ENCODE results near the gene GTF2A1L. TPM values are rescaled to one million over a fixed set of nuclear protein-coding genes. Genes with fewer than 3 reads are reported as not detected.

Gene GTF2A1L
- polyA plus RNA-seq, 1 donor from 2014 or later = 0.51 TPM

GRCh38 chr2:48723129-48723528 lies 105.5 kb downstream of the GTF2A1L start:
- H3K36me3 ChIP-seq (ENCODE audit: insufficient read depth, low read length) = no peaks in the 10 kb centered on the region
- H2AFZ ChIP-seq (ENCODE audit: low read depth, low read length) = no peak overlapping the region
- TF ChIP-seq, protein P1, sequence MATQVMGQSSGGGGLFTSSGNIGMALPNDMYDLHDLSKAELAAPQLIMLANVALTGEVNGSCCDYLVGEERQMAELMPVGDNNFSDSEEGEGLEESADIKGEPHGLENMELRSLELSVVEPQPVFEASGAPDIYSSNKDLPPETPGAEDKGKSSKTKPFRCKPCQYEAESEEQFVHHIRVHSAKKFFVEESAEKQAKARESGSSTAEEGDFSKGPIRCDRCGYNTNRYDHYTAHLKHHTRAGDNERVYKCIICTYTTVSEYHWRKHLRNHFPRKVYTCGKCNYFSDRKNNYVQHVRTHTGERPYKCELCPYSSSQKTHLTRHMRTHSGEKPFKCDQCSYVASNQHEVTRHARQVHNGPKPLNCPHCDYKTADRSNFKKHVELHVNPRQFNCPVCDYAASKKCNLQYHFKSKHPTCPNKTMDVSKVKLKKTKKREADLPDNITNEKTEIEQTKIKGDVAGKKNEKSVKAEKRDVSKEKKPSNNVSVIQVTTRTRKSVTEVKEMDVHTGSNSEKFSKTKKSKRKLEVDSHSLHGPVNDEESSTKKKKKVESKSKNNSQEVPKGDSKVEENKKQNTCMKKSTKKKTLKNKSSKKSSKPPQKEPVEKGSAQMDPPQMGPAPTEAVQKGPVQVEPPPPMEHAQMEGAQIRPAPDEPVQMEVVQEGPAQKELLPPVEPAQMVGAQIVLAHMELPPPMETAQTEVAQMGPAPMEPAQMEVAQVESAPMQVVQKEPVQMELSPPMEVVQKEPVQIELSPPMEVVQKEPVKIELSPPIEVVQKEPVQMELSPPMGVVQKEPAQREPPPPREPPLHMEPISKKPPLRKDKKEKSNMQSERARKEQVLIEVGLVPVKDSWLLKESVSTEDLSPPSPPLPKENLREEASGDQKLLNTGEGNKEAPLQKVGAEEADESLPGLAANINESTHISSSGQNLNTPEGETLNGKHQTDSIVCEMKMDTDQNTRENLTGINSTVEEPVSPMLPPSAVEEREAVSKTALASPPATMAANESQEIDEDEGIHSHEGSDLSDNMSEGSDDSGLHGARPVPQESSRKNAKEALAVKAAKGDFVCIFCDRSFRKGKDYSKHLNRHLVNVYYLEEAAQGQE (IDR thresholded peaks at IDR 0.05; ENCODE audit: borderline replicate concordance) = no peak
- no peak overlapping the region for H3K4me3 ChIP-seq (ENCODE audit: low read length)
- no peak overlapping the region for H3K9ac ChIP-seq (ENCODE audit: low read length)
- H3K27ac ChIP-seq (ENCODE audit: low read length) = no peak overlapping the region
- no peak overlapping the region for H3K4me2 ChIP-seq (ENCODE audit: low read length)
- H3K27me3 ChIP-seq (ENCODE audit: insufficient read depth, low read depth, low read length) = no peaks in the 10 kb centered on the region
- no peaks in the 10 kb centered on the region for H3F3A ChIP-seq (ENCODE audit: insufficient read depth, low read length, poor library complexity, severe bottlenecking)
- no peaks in the 10 kb centered on the region for H3K9me3 ChIP-seq (ENCODE audit: low read length)
- H3K79me2 ChIP-seq (replicated peaks; ENCODE audit: insufficient read depth, low read length) = no peaks in the 10 kb centered on the region
- no peaks in the 10 kb centered on the region for H3K9me2 ChIP-seq (ENCODE audit: insufficient read depth, low read length)
- no peaks in the 10 kb centered on the region for H4K20me1 ChIP-seq (ENCODE audit: insufficient read depth)

DNA sequence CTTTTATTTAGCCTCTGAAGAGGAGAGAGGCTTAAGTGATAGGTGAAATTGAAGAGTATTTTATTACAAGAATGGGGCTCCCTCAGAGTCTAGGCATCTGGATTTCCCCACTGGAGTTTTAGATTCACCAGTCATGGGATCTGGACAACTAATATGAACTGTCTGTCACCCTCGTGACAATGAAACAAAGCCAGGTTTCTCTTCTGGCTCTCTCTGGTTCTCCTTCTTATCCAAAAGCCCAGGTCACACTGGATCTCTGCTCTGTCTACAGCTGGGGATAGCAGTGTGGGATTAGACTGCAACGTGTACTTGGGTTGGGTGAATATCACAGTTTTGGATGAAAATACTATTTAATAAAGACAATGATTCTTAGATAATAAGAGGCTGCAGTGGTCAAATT lies 106.6 kb downstream of the GTF2A1L start:
- H3K79me2 ChIP-seq (replicated peaks; ENCODE audit: insufficient read depth, low read length) = no peaks in the 10 kb centered on the region
- H3K27me3 ChIP-seq (ENCODE audit: insufficient read depth, low read depth, low read length) = no peaks in the 10 kb centered on the region
- TF ChIP-seq TAF1 (IDR thresholded peaks at IDR 0.05; ENCODE audit: low read depth) (no peak), CTCF (IDR thresholded peaks at IDR 0.05; ENCODE audit: poor library complexity, severe bottlenecking) (no peak), MXI1 (conservative IDR thresholded peaks at IDR 0.05; ENCODE audit: poor library complexity, severe bottlenecking) (no peak), RAD21 (conservative IDR thresholded peaks at IDR 0.05) (no peak), EP300 (conservative IDR thresholded peaks at IDR 0.05; ENCODE audit: poor library complexity, severe bottlenecking) (no peak), SMC3 (conservative IDR thresholded peaks at IDR 0.05; ENCODE audit: poor library complexity) (no peak), EZH2 (IDR thresholded peaks at IDR 0.05; ENCODE audit: borderline replicate concordance, insufficient read depth, low read length, poor library complexity, severe bottlenecking) (no peak), POLR2AphosphoS5 (IDR thresholded peaks at IDR 0.05) (no peak)
- TF ChIP-seq, protein P1 (IDR thresholded peaks at IDR 0.05; ENCODE audit: borderline replicate concordance) = no peak
- H2AFZ ChIP-seq (ENCODE audit: low read depth, low read length) = no peak overlapping the region
- no peak overlapping the region for H3K4me2 ChIP-seq (ENCODE audit: low read length)
- no peaks in the 10 kb centered on the region for H4K20me1 ChIP-seq (ENCODE audit: insufficient read depth)
- no peak overlapping the region for H3K4me3 ChIP-seq (ENCODE audit: low read length)
- no peaks in the 10 kb centered on the region for H3F3A ChIP-seq (ENCODE audit: insufficient read depth, low read length, poor library complexity, severe bottlenecking)
- no peak overlapping the region for H3K27ac ChIP-seq (ENCODE audit: low read length)
- no peaks in the 10 kb centered on the region for H3K36me3 ChIP-seq (ENCODE audit: insufficient read depth, low read length)
- no peaks in the 10 kb centered on the region for H3K9me2 ChIP-seq (ENCODE audit: insufficient read depth, low read length)
- H3K9me3 ChIP-seq (ENCODE audit: low read length) = no peaks in the 10 kb centered on the region
- H3K9ac ChIP-seq (ENCODE audit: low read length) = no peak overlapping the region
